GM18868 (cell line): ENCODE results near the gene KIF5C.

Experiments used
- ATAC-seq: cut with Tn5 transposase; IDR thresholded peaks from one replicate; pipeline ENCODE4 v1.9.1; 2021; ENCODE audit warnings: mild to moderate bottlenecking, moderate library complexity; ENCODE audit not compliant: unreplicated experiment

KIF5C gene

DNA sequence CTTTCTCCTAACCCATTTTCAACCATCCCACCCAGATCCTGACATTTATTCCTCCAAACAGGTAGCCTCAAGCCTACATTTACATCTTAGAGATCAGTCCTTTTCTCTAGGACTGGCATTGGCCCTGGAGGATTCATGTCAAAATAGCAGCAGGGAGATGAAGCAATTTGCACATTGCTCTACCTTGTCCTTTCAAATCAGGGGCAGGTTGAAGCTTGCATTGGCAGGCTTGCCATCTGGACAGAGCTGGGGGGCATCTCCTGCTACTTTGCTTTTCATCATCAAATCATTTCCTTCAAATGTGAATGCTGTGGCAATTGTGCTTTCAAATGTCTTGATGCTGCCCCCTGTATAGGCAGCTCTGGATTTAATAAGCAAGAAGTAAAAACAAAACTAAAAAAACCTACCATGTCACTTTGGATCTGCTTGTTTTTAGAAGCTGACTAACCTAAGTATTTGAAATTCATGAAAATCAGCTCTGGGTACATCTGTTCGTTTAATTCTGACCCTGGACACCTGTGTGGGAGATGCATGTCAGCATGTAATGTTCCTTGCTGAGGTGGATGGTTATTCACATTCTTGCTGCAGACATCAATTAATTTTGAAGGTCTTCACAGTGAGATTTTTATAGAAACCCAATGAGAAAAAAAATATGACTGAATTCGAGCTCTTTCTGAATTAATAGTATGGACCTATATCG lies 47.9 kb downstream of the KIF5C start:
- ATAC-seq: no peak

DNA sequence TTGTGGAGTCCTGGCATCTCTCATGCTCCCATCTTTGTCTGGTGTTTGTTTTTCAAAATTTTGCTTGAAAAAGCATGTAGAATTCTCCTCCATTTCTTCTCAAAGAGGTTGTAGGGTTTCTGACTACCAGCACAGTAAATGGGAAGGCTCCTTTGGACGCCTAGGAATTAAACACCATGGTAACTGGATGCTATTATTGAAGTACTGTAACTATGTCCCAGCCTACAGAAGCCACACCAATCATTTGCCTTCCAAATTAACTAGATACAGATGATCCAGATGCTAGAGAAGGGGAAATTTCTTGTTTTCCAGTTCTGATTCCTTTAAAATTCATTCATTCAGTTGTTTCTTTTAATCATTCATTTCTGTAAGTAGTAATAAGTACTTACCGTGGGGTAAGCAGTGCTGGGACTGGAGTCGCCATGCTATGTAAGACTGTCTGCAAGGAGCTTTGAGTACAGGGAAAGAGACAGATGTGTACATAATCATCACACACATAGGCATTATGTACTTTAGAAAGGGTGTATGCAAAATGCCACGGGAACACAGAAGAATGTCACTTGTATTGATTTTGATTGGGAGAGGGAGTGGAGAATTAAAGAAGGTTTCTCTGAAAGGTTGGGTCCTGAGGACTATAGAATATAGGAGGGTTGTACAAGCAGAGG lies 49.6 kb downstream of the KIF5C start:
- ATAC-seq: no peak

DNA sequence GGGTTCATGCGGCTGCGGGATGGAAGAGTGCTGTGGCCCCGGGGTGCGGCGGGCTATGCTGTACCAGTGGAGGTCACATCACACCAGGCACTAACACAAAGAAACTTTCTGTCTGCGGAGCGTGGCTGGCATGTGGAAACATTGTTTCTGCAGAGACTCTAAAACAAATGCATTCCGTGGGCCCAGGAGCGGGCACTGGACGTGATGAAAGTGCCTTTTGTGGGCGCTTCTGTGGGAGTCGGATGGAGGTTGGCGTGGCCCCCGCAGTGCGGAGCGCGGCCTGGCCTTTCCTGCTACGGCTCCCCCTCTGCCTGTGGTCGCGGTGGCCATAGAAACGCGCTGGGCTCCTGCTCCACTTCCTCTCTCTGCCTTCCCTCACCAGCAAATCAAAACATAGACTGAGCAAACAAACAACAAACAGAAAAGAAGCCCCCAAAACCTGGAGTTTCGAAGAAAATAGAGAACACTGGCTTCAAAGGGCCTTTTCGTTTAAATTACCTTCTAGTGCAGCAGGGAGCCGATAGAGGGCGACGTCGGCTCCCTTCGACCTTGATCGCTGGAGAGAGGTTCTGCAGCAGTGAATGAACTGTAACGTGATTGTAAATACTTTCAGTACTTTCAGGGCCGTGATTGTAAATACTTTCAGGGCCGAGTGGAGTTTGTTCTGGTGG lies 51.4 kb downstream of the KIF5C start:
- ATAC-seq: peak; percentile 86

DNA sequence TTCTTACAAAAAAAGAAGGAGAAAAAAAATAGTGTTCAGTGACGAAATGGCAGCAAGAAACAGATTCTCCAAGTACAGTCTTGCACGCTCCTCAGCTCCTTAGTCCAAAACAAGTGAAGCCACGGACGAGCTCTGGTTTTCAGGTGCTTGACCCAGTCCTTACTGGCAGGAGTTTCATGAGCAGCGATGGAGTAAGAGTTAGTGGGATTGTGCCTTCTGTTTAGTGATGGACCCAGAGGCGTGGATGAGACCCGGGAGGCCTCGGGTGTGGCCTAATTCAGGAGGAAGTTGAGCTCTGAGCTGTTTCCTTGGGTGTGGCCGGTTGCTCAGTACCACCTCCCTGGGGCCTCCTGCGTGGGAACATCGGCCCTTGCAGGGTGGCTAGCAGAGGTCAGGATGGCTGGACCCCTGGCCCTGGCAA lies 52.0 kb downstream of the KIF5C start:
- peak; percentile 69 for ATAC-seq

DNA sequence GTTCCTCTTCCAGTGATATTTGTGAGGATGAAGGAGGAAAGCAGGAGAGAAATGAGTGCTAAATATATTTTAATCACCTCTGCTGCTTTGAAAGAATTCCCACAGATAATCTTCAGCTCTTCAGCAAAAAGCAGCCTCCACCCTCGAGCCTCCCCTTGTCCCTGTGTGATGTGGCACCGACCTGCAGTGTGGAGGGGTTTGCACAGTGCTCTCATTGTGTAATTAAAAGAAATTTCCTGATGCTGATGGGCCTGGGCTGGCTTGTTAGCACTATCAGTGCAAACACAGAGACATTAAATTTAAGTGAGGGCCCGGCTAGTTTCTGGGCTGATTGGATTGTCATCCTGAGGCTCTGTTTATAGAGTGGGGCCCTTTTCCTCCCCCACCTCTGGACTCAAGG lies 53.4 kb downstream of the KIF5C start:
- no peak for ATAC-seq

DNA sequence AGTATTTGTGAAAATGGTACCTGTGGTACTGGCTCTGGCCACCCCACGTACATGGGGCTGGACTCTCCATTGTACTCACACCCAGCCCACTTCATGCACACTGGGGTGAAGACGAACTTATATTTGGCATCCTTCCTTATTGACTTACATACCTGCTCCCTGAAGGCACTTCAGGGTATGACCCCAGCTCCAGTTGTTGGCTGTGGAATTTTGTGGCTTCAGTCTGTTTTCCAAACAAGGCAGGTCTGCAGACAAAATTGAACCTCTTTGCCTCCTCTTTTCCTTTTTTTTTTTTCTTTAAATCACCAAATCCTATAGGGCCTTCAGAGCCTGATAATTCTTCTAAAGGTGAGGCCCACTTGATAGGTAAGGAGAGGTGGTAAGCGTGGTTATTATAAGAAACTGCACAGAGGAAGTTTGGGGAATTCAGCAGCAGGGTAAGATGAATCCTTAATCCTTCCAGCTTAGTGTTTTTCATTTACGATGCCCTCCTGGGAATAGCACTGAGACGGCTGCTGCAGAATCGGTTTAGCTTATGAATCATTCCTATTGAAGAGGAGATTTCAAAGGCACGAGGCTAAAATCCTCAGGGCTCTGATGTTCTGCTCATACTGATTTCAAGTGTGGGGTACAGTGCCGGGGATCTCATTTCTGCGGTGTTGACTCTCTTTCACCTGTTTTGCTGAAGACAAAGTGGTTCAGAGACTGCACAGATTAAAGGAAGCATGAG lies 55.2 kb downstream of the KIF5C start:
- no peak for ATAC-seq

DNA sequence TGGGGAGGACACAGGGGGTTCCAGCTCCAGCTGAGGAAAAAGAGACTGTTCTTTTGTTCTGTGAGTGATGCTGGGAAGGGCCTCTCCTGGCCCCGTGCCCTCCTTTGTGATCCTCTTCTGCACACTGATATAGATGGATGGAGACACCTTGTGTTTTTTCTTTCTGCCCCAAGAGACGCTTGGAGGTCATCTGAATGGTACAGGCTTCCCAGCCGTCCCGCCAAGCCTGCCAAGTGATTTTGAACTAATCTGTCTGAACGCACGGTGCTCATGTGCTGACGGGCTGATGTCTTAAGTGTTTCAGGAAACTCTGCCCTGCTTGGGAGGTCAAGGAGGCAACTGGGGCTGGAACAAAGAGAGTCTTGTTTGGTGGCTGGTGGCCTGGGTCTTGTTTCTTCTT lies 57.5 kb downstream of the KIF5C start:
- ATAC-seq: no peak

DNA sequence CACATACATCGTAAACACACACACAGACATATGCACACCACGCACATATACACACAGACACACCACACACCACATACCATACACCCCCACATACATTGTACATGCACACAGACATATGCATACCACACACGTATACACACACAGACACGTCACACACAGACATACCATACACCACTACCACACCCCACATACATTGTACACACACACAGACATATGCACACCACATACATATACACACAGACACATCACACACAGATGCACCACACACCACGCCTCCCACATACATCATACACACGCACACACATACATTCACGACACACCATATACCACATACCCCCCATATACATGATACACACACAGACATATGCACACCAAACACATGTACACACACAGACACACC lies 58.4 kb downstream of the KIF5C start:
- ATAC-seq: no peak

DNA sequence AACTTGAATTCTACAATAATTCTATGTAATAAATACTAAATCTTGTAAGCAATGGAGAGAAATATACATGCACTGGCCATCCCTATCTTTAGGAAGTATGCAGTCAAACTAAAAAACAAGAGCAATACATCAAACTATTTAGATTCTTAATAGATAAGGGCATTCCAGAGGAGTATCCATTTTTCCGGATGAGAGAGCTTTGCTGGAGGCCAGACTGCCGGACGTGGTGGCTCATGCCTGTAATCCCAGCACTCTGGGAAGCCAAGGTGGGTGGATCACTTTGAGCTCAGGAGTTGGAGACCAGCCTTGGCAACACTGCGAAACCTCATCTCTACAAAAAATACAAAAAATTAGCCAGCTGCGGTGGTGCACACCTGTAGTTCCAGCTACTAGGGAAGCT lies 60.8 kb downstream of the KIF5C start:
- no peak for ATAC-seq

DNA sequence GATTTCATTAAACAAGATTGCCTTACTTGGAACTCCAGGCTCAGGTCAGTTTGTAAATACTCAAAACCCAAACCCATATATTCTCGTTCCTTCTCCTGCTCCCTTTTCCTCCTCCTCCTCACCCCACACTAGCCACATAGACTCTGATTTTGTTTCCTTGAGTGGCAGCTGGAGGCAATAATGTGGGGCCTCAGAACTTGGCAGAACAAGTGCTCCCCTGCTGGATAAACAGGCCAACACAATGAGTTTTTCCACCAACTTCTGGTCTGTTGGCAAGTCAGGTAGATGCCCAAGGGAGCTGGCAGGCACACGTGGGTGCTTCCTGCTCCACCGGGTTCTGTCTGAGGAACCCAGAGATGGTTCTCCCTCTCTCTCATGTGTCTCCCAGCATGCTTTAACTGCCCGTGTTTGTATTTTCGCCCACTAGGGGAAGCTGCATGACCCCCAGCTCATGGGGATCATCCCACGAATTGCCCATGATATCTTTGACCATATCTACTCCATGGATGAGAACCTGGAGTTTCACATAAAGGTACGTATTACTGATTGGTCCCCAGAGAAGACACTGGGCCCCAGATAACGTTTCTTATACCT lies 61.9 kb downstream of the KIF5C start:
- ATAC-seq: peak; percentile 57

DNA sequence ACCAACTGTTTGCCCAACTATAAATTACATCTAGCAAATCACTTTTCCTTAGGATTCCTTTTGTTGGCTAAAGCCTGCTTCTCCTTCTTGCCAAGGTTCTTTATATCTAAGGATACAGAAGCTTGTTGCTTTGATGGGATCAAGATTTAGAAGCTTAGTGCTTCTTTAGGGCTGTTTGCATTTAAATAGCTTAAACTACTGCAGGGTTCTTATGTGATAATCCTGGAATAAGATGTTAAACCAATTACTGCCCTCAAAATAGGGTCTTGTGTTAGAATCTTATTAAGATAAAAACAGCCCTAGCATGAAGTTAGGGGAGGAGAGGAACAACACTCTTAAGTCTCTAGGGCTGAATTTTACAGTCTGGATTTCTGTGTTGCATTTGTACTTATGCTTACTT lies 64.2 kb downstream of the KIF5C start:
- ATAC-seq: no peak

DNA sequence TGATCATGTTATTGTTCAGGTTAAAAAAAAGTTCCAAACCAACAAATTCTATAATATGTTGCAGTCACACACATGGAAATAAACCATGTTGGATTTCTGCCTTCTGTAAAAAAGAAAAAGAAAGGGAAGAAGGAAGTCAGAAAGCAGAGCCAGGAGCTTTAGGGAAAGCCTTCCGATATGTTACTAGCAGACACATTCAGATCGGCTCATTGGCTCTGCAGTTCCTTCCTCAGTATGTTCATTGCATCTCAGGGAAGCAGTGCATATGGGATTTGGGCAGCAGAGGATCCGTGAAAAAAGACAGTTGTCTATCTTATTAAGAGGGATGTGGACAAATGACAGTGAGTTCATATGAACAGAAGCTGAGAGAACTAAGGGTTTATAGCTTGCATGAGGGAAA lies 68.1 kb downstream of the KIF5C start:
- ATAC-seq: no peak

DNA sequence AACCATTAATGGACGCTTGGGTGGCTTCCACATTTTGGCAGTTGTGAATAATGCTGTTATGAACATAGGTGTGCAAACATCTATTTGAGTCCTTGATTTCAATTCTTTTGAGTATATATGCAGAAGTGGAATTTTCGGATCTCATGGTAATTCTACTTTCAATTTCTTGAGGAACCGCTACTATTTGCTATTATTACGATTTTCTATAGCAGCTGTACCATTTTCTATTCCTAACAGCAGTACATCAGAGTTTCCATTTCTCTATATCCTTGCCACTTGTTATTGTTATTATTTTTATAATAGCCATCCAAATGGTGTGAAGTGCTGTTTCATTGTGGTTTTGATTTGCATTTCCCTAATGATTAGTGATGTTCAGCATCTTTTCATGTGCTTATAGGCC lies 69.5 kb downstream of the KIF5C start:
- no peak for ATAC-seq

DNA sequence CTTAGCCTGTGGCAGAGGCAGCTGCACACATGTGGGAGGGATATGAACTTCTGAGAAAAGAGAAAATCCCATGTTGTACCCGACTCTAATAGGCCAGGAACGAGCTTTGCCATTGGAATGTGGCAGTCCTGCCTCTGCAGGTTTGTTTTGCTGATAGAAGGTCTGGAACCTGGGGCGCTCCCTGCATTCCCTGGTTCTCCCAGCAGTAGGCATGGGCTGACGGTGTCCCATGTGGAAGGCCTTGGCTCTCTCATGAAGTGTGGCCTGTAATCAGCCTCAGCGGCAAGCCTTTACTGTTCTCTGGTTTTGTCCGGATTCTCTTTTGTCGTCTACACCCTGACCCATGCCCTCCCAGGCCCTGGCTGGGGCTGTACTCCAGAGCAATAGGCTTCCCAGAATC lies 72.3 kb downstream of the KIF5C start:
- ATAC-seq: no peak

DNA sequence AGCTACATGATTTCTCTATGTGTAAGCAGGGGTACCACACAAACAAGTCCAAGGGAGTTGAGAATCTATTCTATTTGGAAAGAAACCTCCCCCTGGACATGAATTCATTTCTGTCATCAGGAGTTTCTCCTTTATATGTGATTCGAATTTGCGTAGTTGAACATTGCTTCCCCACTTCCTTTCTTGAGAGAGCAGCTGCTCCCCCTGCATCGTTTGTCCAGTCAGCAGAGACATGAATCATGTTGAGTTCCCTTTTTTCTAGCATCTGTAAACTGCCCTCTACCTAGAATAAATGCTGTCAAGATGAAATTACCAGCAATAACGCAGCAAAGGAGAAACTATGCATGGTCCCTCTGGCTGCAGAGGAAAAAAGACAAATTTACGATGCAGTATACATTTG lies 73.8 kb downstream of the KIF5C start:
- no peak for ATAC-seq

DNA sequence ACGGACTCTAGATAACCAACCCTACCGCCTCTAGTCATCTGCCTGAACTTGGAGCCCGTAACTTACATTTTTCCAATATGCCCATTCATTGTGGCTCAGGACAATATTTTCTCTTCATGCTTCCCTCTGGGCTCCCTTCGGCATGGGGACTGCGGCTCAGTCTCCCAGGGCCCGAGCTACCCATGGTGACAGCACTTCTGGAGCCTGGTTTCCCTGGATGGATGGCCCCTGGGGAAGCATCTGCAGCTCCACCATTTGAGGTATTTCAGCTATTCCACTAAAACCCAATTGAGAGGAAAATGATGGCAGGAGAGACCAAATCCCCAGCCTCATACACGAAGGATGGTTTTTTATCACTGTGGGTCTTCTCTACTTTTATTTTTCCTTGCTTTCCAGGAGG lies 74.3 kb downstream of the KIF5C start:
- ATAC-seq: no peak

DNA sequence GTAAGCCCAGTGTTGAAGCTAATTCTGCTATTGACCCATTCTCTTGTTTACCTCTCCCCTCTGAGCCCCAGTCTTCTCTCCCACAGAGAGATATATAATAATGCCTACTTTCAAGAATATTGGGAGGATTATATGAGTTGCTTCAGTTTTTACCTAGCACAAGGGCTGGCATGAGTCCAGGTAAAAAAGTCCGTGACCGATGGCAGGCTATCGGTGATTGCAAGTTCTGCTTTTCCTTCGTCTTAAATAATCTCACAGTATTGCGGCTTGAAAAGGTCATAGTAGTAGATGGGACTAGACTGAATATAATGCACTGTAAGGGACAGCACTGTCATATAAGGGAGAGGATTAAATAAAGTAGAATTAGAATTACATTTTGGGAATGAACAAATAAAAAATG lies 77.6 kb downstream of the KIF5C start:
- ATAC-seq: no peak

DNA sequence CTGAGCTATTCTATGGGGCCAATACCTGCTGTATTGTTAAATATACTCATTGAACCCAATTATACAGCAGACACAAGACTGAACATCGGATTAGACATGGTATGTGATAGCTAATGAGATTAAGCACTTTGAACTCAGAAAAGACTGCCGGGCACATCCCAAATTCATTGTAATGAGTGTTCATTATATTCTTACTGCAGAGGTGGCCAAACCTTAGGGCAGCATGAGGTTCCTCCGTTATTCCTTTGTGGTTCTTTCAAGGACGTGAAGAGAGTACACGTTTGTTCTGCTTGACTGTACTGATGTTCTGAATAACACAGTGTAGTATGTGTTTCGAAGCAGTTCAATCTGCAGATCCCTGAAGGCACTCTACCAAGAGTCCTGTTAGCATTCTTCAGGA lies 78.4 kb downstream of the KIF5C start:
- no peak for ATAC-seq

DNA sequence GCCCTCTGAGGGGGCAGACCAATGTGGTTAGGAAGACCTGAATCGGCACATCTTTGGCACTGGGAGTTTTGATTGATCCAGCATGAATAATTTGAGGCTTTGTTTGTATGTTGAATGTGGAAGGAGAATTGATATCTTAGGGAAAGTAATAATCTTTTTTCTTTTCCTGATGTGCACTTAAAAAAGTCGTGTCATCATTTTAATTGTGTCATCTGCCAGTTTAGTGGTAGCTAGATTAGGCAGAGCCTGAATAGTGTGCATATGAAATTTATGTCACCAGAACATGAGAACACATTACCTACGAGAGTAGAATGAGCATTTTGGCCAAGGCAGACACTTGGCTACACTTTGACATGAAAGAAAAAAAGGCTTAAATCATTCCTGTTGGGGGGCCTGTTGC lies 79.5 kb downstream of the KIF5C start:
- ATAC-seq: no peak

DNA sequence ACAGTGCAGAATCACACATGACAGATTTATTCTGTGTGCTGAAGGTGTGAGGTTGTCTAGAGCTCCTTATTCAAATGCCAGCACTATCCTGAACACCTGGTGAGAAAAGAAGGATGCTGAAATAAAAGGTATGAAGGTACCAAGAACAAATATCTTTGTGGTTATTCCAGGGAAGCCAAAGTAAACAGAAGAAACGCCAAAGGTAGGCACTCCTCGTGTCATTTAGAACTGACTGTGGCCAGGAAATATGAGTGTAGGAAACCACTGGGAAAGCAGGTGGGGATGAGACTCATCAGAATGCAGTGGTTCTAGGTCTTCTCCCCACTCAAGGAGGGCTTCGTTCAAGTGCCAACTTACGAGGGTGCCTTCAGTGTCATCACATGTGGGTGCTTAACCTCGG lies 80.8 kb downstream of the KIF5C start:
- ATAC-seq: no peak

DNA sequence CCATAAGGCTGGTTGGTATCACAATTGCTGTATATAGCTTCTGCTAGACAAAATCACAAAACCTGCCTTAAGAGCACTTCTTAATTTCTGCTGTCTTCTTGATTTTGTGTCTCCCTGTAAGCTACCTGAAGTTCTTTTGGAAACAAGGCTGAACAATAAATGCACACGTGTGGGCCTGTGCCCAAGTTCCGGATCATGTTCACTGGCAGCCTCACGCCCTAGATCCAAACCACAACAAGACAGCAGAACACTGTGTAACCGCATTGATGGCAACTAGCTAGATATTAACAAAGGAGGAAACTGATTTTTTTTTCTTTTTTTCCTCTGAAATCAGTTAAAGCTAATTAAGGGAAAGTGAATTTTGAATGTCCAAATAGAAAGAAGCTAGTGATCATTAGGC lies 82.0 kb downstream of the KIF5C start:
- no peak for ATAC-seq
